UCSD-AML1 (cell line): ENCODE measurements around the gene SYT2.
"Not testable (repeated sequence)": the region's sequence is repeated elsewhere in the genome, so short reads cannot be mapped to it uniquely, and the experiment has no call there.

ENCODE experiments used
- DNase-seq: peaks from one replicate; lab custom pipeline; 2025; ENCODE audit not compliant: unreplicated experiment; lab: John Stamatoyannopoulos, UW

The SYT2 gene

GRCh38 chr1:202553078-202553477, 157.2 kb downstream of the SYT2 start:
- DNase-seq = not testable (repeated sequence)

- DNase-seq = not testable (repeated sequence)
Observed at GRCh38 chr1:202552615-202553014, 157.6 kb downstream of the SYT2 start.

GRCh38 chr1:202551683-202552082, 158.6 kb downstream of the SYT2 start:
- no peak for DNase-seq

- not testable (repeated sequence) for DNase-seq
Observed at GRCh38 chr1:202550088-202550487, 160.2 kb downstream of the SYT2 start.

DNA sequence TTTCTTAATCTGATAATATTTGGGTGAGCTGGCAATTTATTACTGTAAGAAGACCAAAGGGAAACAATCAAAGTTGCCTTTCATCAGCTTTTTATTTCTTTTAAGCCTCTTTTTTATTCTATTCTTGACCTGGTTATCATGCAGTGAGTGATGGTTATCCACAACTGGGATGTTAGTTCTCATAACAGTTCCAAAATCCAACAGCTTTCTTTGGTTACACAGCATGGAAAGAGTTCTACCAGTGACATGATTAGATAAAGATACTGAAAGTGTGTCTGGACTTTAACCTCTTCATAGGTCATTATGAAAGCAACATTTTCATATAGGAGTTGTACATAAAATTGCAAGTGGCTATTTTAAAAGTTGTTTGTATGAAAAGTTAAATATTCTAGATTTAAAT, 163.0 kb downstream of the SYT2 start:
- no peak for DNase-seq

DNA sequence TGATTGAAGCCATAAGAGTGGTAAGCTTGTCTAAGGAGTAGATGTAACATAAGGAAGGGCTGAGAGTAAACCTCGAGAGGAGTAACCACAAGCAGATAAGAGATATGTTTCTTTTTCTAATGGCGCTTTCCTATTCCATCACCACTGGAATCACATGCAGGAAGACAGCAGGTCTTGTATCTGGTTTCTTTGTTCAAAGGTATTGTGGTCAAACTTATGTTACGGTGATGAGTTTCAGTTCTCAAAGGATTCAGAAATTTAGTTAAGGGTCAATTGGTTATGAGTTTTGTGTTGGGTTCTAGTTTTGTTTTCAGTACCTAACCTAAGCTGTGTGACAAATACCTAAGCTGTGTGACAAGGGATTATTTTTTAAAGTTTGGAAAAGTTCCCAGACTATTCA, 163.5 kb downstream of the SYT2 start:
- DNase-seq = not testable (repeated sequence)

DNA sequence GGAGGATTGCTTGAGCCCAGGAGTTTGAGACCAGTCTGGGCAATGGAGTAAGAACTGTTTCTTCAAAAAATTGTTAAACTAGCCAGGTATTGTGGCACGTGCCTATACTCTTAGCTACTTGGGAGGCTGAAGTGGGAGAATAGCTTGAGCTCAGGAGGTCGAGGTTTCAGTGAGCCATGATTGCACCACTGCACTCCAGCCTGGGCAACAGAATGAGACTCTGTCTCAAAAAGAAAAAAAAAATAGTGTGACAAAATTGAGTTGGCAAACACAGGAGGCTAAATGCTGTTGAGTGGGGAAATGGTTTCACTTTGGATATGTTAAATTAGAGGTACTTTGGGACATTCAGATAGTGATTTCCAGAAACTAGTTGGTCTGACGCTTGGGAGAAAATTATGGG, 163.9 kb downstream of the SYT2 start:
- DNase-seq = not testable (repeated sequence)

- not testable (repeated sequence) for DNase-seq
Observed at GRCh38 chr1:202545647-202546303, 164.5 kb downstream of the SYT2 start.

DNA sequence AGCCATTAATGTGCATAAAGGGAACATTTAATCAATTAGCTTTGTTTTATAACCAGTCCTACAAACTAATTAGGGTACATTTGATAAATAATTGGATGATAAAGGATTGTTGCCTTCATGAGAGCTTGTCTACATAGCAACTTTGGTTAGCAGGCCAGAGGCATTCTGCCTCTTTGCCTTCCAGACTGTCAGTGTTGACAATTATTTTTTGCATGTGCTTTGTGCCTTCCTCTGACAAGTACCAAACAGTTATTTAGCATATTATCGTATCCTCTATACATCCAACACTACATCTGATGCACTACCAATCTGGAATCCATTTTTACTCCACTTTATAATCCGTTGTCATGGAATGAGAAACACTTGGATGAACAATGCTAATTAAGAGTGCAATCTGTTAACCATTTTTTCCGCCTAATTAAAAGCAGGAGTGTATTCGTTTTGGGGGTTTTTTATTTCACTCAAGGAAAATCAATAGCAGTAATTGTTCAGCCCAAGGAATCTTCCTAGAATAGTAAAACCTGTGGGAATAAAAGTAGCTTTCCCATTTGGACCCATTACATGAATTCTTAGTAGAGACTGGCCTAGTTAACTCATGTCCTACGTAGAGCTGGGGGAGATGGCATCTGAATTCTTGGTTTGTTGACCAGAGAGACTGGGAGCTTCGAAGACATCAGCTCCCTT, 165.3 kb downstream of the SYT2 start:
- DNase-seq = not testable (repeated sequence)

- not testable (repeated sequence) for DNase-seq
Observed at GRCh38 chr1:202543537-202543936, 166.7 kb downstream of the SYT2 start.

DNA sequence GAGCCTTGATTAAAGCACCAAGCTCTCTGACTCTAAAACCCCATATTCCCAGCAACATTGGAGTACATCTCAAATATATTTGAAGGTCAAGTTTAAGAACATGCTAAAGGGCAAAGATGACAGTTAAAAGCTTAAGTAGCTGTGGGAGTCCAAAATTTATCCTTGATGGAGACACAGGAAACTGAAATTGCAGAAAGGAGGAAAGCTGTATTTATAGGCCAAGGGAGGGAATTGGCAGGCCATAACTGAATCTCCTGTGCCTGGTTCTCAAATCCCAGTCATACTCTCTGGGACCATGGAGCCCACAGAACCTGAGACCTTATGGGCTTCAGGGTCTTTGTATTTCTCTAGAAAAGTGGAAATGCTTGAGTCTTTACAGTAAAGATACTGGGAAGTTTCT, 167.8 kb downstream of the SYT2 start:
- not testable (repeated sequence) for DNase-seq

DNA sequence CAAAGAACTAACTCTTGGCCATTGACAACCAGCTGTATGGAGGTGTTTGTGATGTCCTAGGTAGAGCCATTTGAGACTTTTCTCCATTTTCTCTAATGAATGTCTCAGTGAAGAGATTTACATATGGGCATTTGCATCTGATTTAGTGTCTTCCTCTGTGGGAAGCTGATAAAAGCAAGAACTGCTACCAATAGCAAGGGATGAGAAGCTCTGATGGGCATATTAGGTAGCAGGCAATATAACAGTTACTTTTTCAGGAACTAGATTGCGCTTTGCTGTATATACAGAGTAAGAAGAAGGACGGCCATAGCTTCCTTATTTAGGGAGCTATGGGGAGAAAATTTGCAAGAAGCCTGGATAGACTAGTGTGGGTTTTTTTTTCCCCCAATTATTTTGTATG, 169.4 kb downstream of the SYT2 start:
- not testable (repeated sequence) for DNase-seq
